Keratinocyte (primary cell): ENCODE measurements around the gene TMEM186.
"Not testable (repeated sequence)": the region's sequence is repeated elsewhere in the genome, so short reads cannot be mapped to it uniquely, and the experiment has no call there.

ENCODE experiments used
- CTCF ChIP-seq, 3 experiments: IDR thresholded peaks in 1 of 3; conservative IDR thresholded peaks in 1 of 3; optimal IDR thresholded peaks in 1 of 3; 2 replicates in 2 of 3; 3 replicates in 1 of 3; pipeline versions ENCODE3 to v1.5.1; 2011; ENCODE audit warnings: low read length in 3 of 3, mild to moderate bottlenecking in 3 of 3, moderate library complexity in 2 of 3, control low read depth in 1 of 3, inconsistent platforms in 1 of 3; ENCODE audit not compliant: insufficient read depth in 2 of 3; ENCODE audit errors: extremely low read depth in 1 of 3
- EZH2 ChIP-seq: IDR thresholded peaks from one replicate; pipeline ENCODE4 v1.6.1; 2012; ENCODE audit warnings: inconsistent platforms, mild to moderate bottlenecking, low read length, moderate library complexity

GRCh38 chr16:8836797-8837196 is 39.4 kb upstream of the TMEM186 start:
- not testable (repeated sequence) for TF ChIP-seq CTCF (optimal IDR thresholded peaks at IDR 0.05 in 1 of 3, IDR thresholded peaks at IDR 0.05 in 1 of 3, conservative IDR thresholded peaks at IDR 0.05 in 1 of 3; ENCODE audit: extremely low read depth in 1 of 3, insufficient read depth in 2 of 3, low read length in 3 of 3); EZH2
